Measurements from ENCODE around the gene FGGY. TPM values are rescaled to one million over a fixed set of nuclear protein-coding genes. Genes with fewer than 3 reads are reported as not detected.

FGGY gene
- total and polyA plus RNA-seq, 2 donors (not counting 3 experiments of a cell fraction or from before 2014, with no cell fraction given): 5.6 to 6.4 TPM

GRCh38 chr1:59569198-59569597 lies 272.3 kb downstream of the FGGY start:
- dilution Hi-C loops (cut with MboI; ENCODE audit: extremely low pct_ligation_motif_present, low sequenced_read_pairs): no loop called here

GRCh38 chr1:59570524-59570923 lies 273.6 kb downstream of the FGGY start:
- no peaks in the 10 kb centered on the region for H3K9me3 ChIP-seq (replicated peaks; ENCODE audit: control insufficient read depth, insufficient read depth, low read length)
- CTCF ChIA-PET: interaction anchor here (0.8 to 2.9 kb wide), 6 partner anchors 11 to 661 kb away, joined by 3 to 12 read pairs (median 4); no protein-coding TSS in a partner anchor

More at GRCh38 chr1:59569198-59569597, 272.3 kb downstream of the FGGY start:
- ChIA-PET POLR2A (no interaction called here), CTCF (interaction anchor here (1.0 to 2.9 kb wide), 4 partner anchors 8 to 130 kb away, joined by 3 to 12 read pairs (median 4); no protein-coding TSS in a partner anchor)
- H3K9me3 ChIP-seq (replicated peaks; ENCODE audit: control insufficient read depth, insufficient read depth, low read length): no peaks in the 10 kb centered on the region
- intact Hi-C loops (cut with micrococcal nuclease): no loop called here
- no peak overlapping the region for H3K9ac ChIP-seq (replicated peaks; ENCODE audit: extremely low read depth, insufficient read depth, low read length)
- H3K36me3 ChIP-seq (ENCODE audit: control insufficient read depth in 2 of 2, extremely low read depth in 1 of 2, insufficient read depth in 2 of 2, low read length in 2 of 2): peaks cover 0 to 1% of the 10 kb centered on the region in 2 experiments
- no peak overlapping the region for H3K4me3 ChIP-seq (replicated peaks in 1 of 3; ENCODE audit: insufficient read depth in 1 of 3, low read depth in 1 of 3, low read length in 3 of 3)
- peaks cover 19% of the 10 kb centered on the region for H3K4me1 ChIP-seq (ENCODE audit: control insufficient read depth, extremely low read depth, insufficient read depth, low read length)
- H4K20me1 ChIP-seq (replicated peaks; ENCODE audit: control insufficient read depth, extremely low read depth, insufficient read depth, low read length): no peaks in the 10 kb centered on the region
- H3K27me3 ChIP-seq (ENCODE audit: control insufficient read depth in 2 of 2, insufficient read depth in 2 of 2, low read length in 2 of 2): no peaks in the 10 kb centered on the region
- H3K79me2 ChIP-seq (ENCODE audit: control insufficient read depth, insufficient read depth, low read length): no peaks in the 10 kb centered on the region
- FAIRE-seq (no peak), DNase-seq (ENCODE audit: low read depth, low spot score) (no peak)
- H2AFZ ChIP-seq (ENCODE audit: low read depth, low read length): no peak overlapping the region
- BruUV-seq (replicated peaks): no TSS peak
- H3K4me2 ChIP-seq (ENCODE audit: insufficient read depth, low read length): no peak overlapping the region
- H3K9me1 ChIP-seq (replicated peaks; ENCODE audit: control insufficient read depth, extremely low read depth, insufficient read depth, low read length): no peaks in the 10 kb centered on the region
- no peak overlapping the region for H3K27ac ChIP-seq (ENCODE audit: insufficient read depth, low read depth, low read length)
- no peak for TF ChIP-seq MAX (IDR thresholded peaks at IDR 0.05; ENCODE audit: insufficient read depth, insufficient read length)
- no peak for TF ChIP-seq MYC (IDR thresholded peaks at IDR 0.05; ENCODE audit: low read depth, low read length)
- no peak for TF ChIP-seq GATA2 (IDR thresholded peaks at IDR 0.05; ENCODE audit: insufficient read depth, insufficient read length, low read depth, low read length)

More at GRCh38 chr1:59570524-59570923, 273.6 kb downstream of the FGGY start:
- H3K27ac ChIP-seq (ENCODE audit: insufficient read depth, low read depth, low read length): peak overlapping the region; percentile 71
- FAIRE-seq: peak; percentile 77
- H2AFZ ChIP-seq (ENCODE audit: low read depth, low read length): peak overlapping the region; percentile 63
- peak overlapping the region; percentile 26 for H3K9ac ChIP-seq (replicated peaks; ENCODE audit: extremely low read depth, insufficient read depth, low read length)
- no TSS peak for BruUV-seq (replicated peaks)
- peak overlapping the region; percentile 78 for H3K4me2 ChIP-seq (ENCODE audit: insufficient read depth, low read length)
- TF ChIP-seq GATA2 (IDR thresholded peaks at IDR 0.05; ENCODE audit: insufficient read depth, insufficient read length, low read depth, low read length): peak; percentile 73
- peak; percentile 70 for TF ChIP-seq POLR2AphosphoS5 (IDR thresholded peaks at IDR 0.05; ENCODE audit: insufficient read depth, low read depth, low read length)
- TF ChIP-seq POLR2A (IDR thresholded peaks at IDR 0.05; ENCODE audit: low read depth, low read length): no peak
- TF ChIP-seq FOS (IDR thresholded peaks at IDR 0.05; ENCODE audit: borderline replicate concordance, insufficient read depth, low read length): peak; percentile 40
- H3K36me3 ChIP-seq (ENCODE audit: control insufficient read depth in 2 of 2, extremely low read depth in 1 of 2, insufficient read depth in 2 of 2, low read length in 2 of 2): peaks cover 0 to 1% of the 10 kb centered on the region in 2 experiments
- H3K79me2 ChIP-seq (ENCODE audit: control insufficient read depth, insufficient read depth, low read length): no peaks in the 10 kb centered on the region
- peaks cover 19% of the 10 kb centered on the region for H3K4me1 ChIP-seq (ENCODE audit: control insufficient read depth, extremely low read depth, insufficient read depth, low read length)
- intact Hi-C loops (cut with micrococcal nuclease) (loop anchor here (1.0 kb wide), 1 partner anchor 26 kb away; no protein-coding TSS in a partner anchor), dilution Hi-C loops (cut with MboI; ENCODE audit: extremely low pct_ligation_motif_present, low sequenced_read_pairs) (no loop called here)
- no peaks in the 10 kb centered on the region for H3K27me3 ChIP-seq (ENCODE audit: control insufficient read depth in 2 of 2, insufficient read depth in 2 of 2, low read length in 2 of 2)
- H4K20me1 ChIP-seq (replicated peaks; ENCODE audit: control insufficient read depth, extremely low read depth, insufficient read depth, low read length): no peaks in the 10 kb centered on the region
- no peaks in the 10 kb centered on the region for H3K9me1 ChIP-seq (replicated peaks; ENCODE audit: control insufficient read depth, extremely low read depth, insufficient read depth, low read length)
- POLR2A ChIA-PET: no interaction called here
- H3K4me3 ChIP-seq (replicated peaks in 1 of 3; ENCODE audit: insufficient read depth in 1 of 3, low read depth in 1 of 3, low read length in 3 of 3): peak overlapping the region in 1 of 3 experiments; percentile 38
- peak; percentile 80 for DNase-seq (ENCODE audit: low read depth, low spot score)

Data from endothelial cell of umbilical vein (primary cell).